GM19397 (cell line): ENCODE data around the gene PUS7.

Experiments used
- ATAC-seq: cut with Tn5 transposase; IDR thresholded peaks from one replicate; pipeline ENCODE4 v1.9.1; 2021; ENCODE audit warnings: mild to moderate bottlenecking, moderate library complexity; ENCODE audit not compliant: unreplicated experiment

Gene PUS7

GRCh38 chr7:105502173-105502572 is 19.9 kb downstream of the PUS7 start:
- ATAC-seq: no peak

GRCh38 chr7:105497016-105497415 is 25.1 kb downstream of the PUS7 start:
- no peak for ATAC-seq

- no peak for ATAC-seq
Observed at GRCh38 chr7:105496521-105496920, 25.6 kb downstream of the PUS7 start.

- no peak for ATAC-seq
Observed at GRCh38 chr7:105493923-105494315, 28.2 kb downstream of the PUS7 start.

- ATAC-seq: no peak
Observed at GRCh38 chr7:105493196-105493922, 28.7 kb downstream of the PUS7 start.

- no peak for ATAC-seq
Observed at GRCh38 chr7:105489409-105489808, 32.7 kb downstream of the PUS7 start.

GRCh38 chr7:105487579-105488571 is 34.2 kb downstream of the PUS7 start:
- ATAC-seq: no peak

- ATAC-seq: no peak
Observed at GRCh38 chr7:105480931-105481330, 41.1 kb downstream of the PUS7 start.

GRCh38 chr7:105478606-105479005 is 43.5 kb downstream of the PUS7 start:
- no peak for ATAC-seq

- no peak for ATAC-seq
Observed at GRCh38 chr7:105477908-105478307, 44.2 kb downstream of the PUS7 start.

- no peak for ATAC-seq
Observed at GRCh38 chr7:105474045-105474444, 48.0 kb downstream of the PUS7 start.

GRCh38 chr7:105473163-105473562 is 48.9 kb downstream of the PUS7 start:
- no peak for ATAC-seq

GRCh38 chr7:105470846-105471245 is 51.2 kb downstream of the PUS7 start:
- no peak for ATAC-seq

GRCh38 chr7:105470090-105470489 is 52.0 kb downstream of the PUS7 start:
- ATAC-seq: no peak

GRCh38 chr7:105462765-105463420 is 59.2 kb downstream of the PUS7 start:
- no peak for ATAC-seq

- no peak for ATAC-seq
Observed at GRCh38 chr7:105461518-105461917, 60.6 kb downstream of the PUS7 start.

- ATAC-seq: no peak
Observed at GRCh38 chr7:105457619-105458225, 64.3 kb downstream of the PUS7 start.

- no peak for ATAC-seq
Observed at GRCh38 chr7:105454921-105455320, 67.2 kb downstream of the PUS7 start.

GRCh38 chr7:105454095-105454747 is 67.8 kb downstream of the PUS7 start:
- ATAC-seq: no peak

- no peak for ATAC-seq
Observed at GRCh38 chr7:105452085-105452484, 70.0 kb downstream of the PUS7 start.
